ENCODE measurements around the gene CFAP52.

Gene CFAP52

GRCh38 chr17:9666461-9667050 is 90.1 kb downstream of the CFAP52 start (continued):
- TF ChIP-seq YY1 (tag by site-specific recombination; IDR thresholded peaks at IDR 0.05) (no peak), GLIS2 (tag by site-specific recombination; IDR thresholded peaks at IDR 0.05) (no peak)

- TF ChIP-seq TCF7L2 (IDR thresholded peaks at IDR 0.05; ENCODE audit: borderline replicate concordance, low read depth, low read length) (0 out of 2 replicates have a peak, but pooled peaks have one; percentile 8), GLIS1 (tag by site-specific recombination; IDR thresholded peaks at IDR 0.05) (peak; percentile 27; the same call in 1 of the 2 replicates), ZFP41 (tag by site-specific recombination; IDR thresholded peaks at IDR 0.05; ENCODE audit: borderline replicate concordance) (no peak), ZNF555 (tag by site-specific recombination; conservative IDR thresholded peaks at IDR 0.05) (no peak), ZNF26 (tag by site-specific recombination; IDR thresholded peaks at IDR 0.05) (no peak), TSHZ1 (tag by site-specific recombination; IDR thresholded peaks at IDR 0.05; ENCODE audit: borderline replicate concordance) (no peak)
- no peak overlapping the region for H3K4me3 ChIP-seq (ENCODE audit: low read depth, low read length)
- ChIA-PET CTCF (interaction anchor here (0.6 to 1.2 kb wide), 4 partner anchors 9 to 91 kb away, joined by 3 to 4 read pairs (median 4); no protein-coding TSS in a partner anchor), POLR2A (interaction anchor here (0.6 to 1.1 kb wide), 4 partner anchors 19 to 280 kb away, joined by 3 to 4 read pairs (median 4); no protein-coding TSS in a partner anchor)
- H3K4me1 ChIP-seq (ENCODE audit: control insufficient read depth, insufficient read depth, low read length) = peaks cover 3% of the 10 kb centered on the region; the same call in 1 of the 2 replicates
- no peaks in the 10 kb centered on the region for H3K9me3 ChIP-seq (ENCODE audit: control insufficient read depth, insufficient read depth, low read depth, low read length)
- no peak overlapping the region for H3K27ac ChIP-seq (ENCODE audit: extremely low read depth, low read depth, low read length)
- peaks cover 0 to 5% of the 10 kb centered on the region in 2 experiments; a peak in 1 of 3 replicates for H3K36me3 ChIP-seq (ENCODE audit: control insufficient read depth in 2 of 2, insufficient read depth in 1 of 2, low read length in 2 of 2)
Observed at GRCh38 chr17:9668517-9668916, 92.1 kb downstream of the CFAP52 start.

GRCh38 chr17:9669551-9670008 is 93.1 kb downstream of the CFAP52 start:
- H3K9me3 ChIP-seq (ENCODE audit: control insufficient read depth, insufficient read depth, low read depth, low read length) = no peaks in the 10 kb centered on the region
- H3K36me3 ChIP-seq (ENCODE audit: control insufficient read depth in 2 of 2, insufficient read depth in 1 of 2, low read length in 2 of 2) = peaks cover 0 to 6% of the 10 kb centered on the region in 2 experiments; a peak in 1 of 3 replicates
- CTCF ChIA-PET = no interaction called here
- TF ChIP-seq OSR2 (tag by site-specific recombination; IDR thresholded peaks at IDR 0.05) (no peak), ZNF529 (tag by site-specific recombination; IDR thresholded peaks at IDR 0.05; ENCODE audit: insufficient replicate concordance) (no peak), ZNF792 (tag by site-specific recombination; IDR thresholded peaks at IDR 0.05) (no peak), ZNF133 (tag by site-specific recombination; IDR thresholded peaks at IDR 0.05) (no peak)
- POLR2A ChIA-PET = no interaction called here
- H3K27ac ChIP-seq (ENCODE audit: extremely low read depth, low read depth, low read length) = no peak overlapping the region
- no peak overlapping the region for H3K4me3 ChIP-seq (ENCODE audit: low read depth, low read length)
- H3K4me1 ChIP-seq (ENCODE audit: control insufficient read depth, insufficient read depth, low read length) = peaks cover 3% of the 10 kb centered on the region; the same call in 1 of the 2 replicates

GRCh38 chr17:9670596-9670995 is 94.2 kb downstream of the CFAP52 start:
- no peaks in the 10 kb centered on the region for H3K9me3 ChIP-seq (ENCODE audit: control insufficient read depth, insufficient read depth, low read depth, low read length)
- ChIA-PET CTCF (interaction anchor here (0.9 kb wide), 1 partner anchor 74 kb away, joined by 3 read pairs; no protein-coding TSS in a partner anchor), POLR2A (no interaction called here)
- H3K4me3 ChIP-seq (ENCODE audit: low read depth, low read length) = no peak overlapping the region
- H3K27ac ChIP-seq (ENCODE audit: extremely low read depth, low read depth, low read length) = no peak overlapping the region
- H3K4me1 ChIP-seq (ENCODE audit: control insufficient read depth, insufficient read depth, low read length) = peaks cover 3% of the 10 kb centered on the region; the same call in 1 of the 2 replicates
- no peak for TF ChIP-seq ZNF366 (tag by site-specific recombination; conservative IDR thresholded peaks at IDR 0.05)
- TF ChIP-seq EGR2 (tag by site-specific recombination; IDR thresholded peaks at IDR 0.05; ENCODE audit: low read depth) = 0 out of 2 replicates have a peak, but pooled peaks have one; percentile 11
- peak; percentile 18; the same call in 1 of the 2 replicates for TF ChIP-seq ZFHX2 (tag by site-specific recombination; conservative IDR thresholded peaks at IDR 0.05)
- TF ChIP-seq YY2 (tag by site-specific recombination; IDR thresholded peaks at IDR 0.05) = no peak
- peaks cover 0 to 9% of the 10 kb centered on the region in 2 experiments; a peak in 1 of 3 replicates for H3K36me3 ChIP-seq (ENCODE audit: control insufficient read depth in 2 of 2, insufficient read depth in 1 of 2, low read length in 2 of 2)

Data from HEK293 (cell line).